ENCODE measurements around the gene LRP1B. TPM values are rescaled to one million over a fixed set of nuclear protein-coding genes. Genes with fewer than 3 reads are reported as not detected.

LRP1B gene
- total RNA-seq, 1 donor from 2014 or later: 0.08 TPM

GRCh38 chr2:140257692-140258300 lies 1873.0 kb downstream of the LRP1B start:
- ATAC-seq (ENCODE audit: poor library complexity): no peak
- intact Hi-C loops (cut with DNase I): no loop called here
- DNase-seq: no peak

GRCh38 chr2:140256080-140256479 lies 1874.7 kb downstream of the LRP1B start:
- DNase-seq (no peak), ATAC-seq (ENCODE audit: poor library complexity) (no peak)
- intact Hi-C loops (cut with DNase I): no loop called here

GRCh38 chr2:140249821-140250220 lies 1881.0 kb downstream of the LRP1B start:
- ATAC-seq (ENCODE audit: poor library complexity) (no peak), DNase-seq (no peak)
- intact Hi-C loops (cut with DNase I): no loop called here

GRCh38 chr2:140248623-140249022 lies 1882.2 kb downstream of the LRP1B start:
- DNase-seq (no peak), ATAC-seq (ENCODE audit: poor library complexity) (peak; percentile 83)
- intact Hi-C loops (cut with DNase I): no loop called here

- intact Hi-C loops (cut with DNase I): no loop called here
- DNase-seq: no peak
- peak; percentile 89 for ATAC-seq (ENCODE audit: poor library complexity)
Measured at GRCh38 chr2:140247451-140248195, 1883.2 kb downstream of the LRP1B start.

- DNase-seq: no peak
- no peak for ATAC-seq (ENCODE audit: poor library complexity)
- intact Hi-C loops (cut with DNase I): no loop called here
Measured at GRCh38 chr2:140246957-140247356, 1883.9 kb downstream of the LRP1B start.

GRCh38 chr2:140246058-140246457 lies 1884.8 kb downstream of the LRP1B start:
- no peak for DNase-seq
- no peak for ATAC-seq (ENCODE audit: poor library complexity)
- intact Hi-C loops (cut with DNase I): no loop called here

GRCh38 chr2:140242889-140243288 lies 1887.9 kb downstream of the LRP1B start:
- intact Hi-C loops (cut with DNase I): no loop called here
- ATAC-seq (ENCODE audit: poor library complexity): no peak

GRCh38 chr2:140234116-140234515 lies 1896.7 kb downstream of the LRP1B start:
- ATAC-seq (ENCODE audit: poor library complexity) (no peak), DNase-seq (no peak)
- intact Hi-C loops (cut with DNase I): no loop called here

More at GRCh38 chr2:140242889-140243288, 1887.9 kb downstream of the LRP1B start:
- DNase-seq: no peak

GRCh38 chr2:140210963-140211362 lies 1919.9 kb downstream of the LRP1B start:
- ATAC-seq (ENCODE audit: poor library complexity) (no peak), DNase-seq (no peak)
- intact Hi-C loops (cut with DNase I): no loop called here

- no peak for DNase-seq
- intact Hi-C loops (cut with DNase I): no loop called here
- peak; percentile 60 for ATAC-seq (ENCODE audit: poor library complexity)
Measured at GRCh38 chr2:140205093-140205492, 1925.7 kb downstream of the LRP1B start.

- DNase-seq: no peak
- intact Hi-C loops (cut with DNase I): no loop called here
- no peak for ATAC-seq (ENCODE audit: poor library complexity)
Measured at GRCh38 chr2:140203347-140203746, 1927.5 kb downstream of the LRP1B start.

- intact Hi-C loops (cut with DNase I): no loop called here
- ATAC-seq (ENCODE audit: poor library complexity): no peak
- DNase-seq: no peak
Measured at GRCh38 chr2:140201572-140201971, 1929.2 kb downstream of the LRP1B start.

GRCh38 chr2:140200764-140201163 lies 1930.1 kb downstream of the LRP1B start:
- intact Hi-C loops (cut with DNase I): no loop called here
- ATAC-seq (ENCODE audit: poor library complexity) (no peak), DNase-seq (no peak)

- DNase-seq: no peak
- intact Hi-C loops (cut with DNase I): no loop called here
- no peak for ATAC-seq (ENCODE audit: poor library complexity)
Measured at GRCh38 chr2:140200307-140200706, 1930.5 kb downstream of the LRP1B start.

- intact Hi-C loops (cut with DNase I): no loop called here
- no peak for DNase-seq
- no peak for ATAC-seq (ENCODE audit: poor library complexity)
Measured at GRCh38 chr2:140199312-140199711, 1931.5 kb downstream of the LRP1B start.

- DNase-seq (no peak), ATAC-seq (ENCODE audit: poor library complexity) (no peak)
- intact Hi-C loops (cut with DNase I): no loop called here
Measured at GRCh38 chr2:140187086-140187485, 1943.7 kb downstream of the LRP1B start.

- DNase-seq: no peak
- peak; percentile 58 for ATAC-seq (ENCODE audit: poor library complexity)
- intact Hi-C loops (cut with DNase I): no loop called here
Measured at GRCh38 chr2:140186313-140186712, 1944.5 kb downstream of the LRP1B start.

- intact Hi-C loops (cut with DNase I): no loop called here
- no peak for ATAC-seq (ENCODE audit: poor library complexity)
- DNase-seq: no peak
Measured at GRCh38 chr2:140185076-140185475, 1945.7 kb downstream of the LRP1B start.

GRCh38 chr2:140183056-140183765 lies 1947.6 kb downstream of the LRP1B start:
- no peak for DNase-seq
- ATAC-seq (ENCODE audit: poor library complexity): no peak
- intact Hi-C loops (cut with DNase I): no loop called here
